H9 (cell line): ENCODE data around the gene PTPRJ. TPM values are rescaled to one million over a fixed set of nuclear protein-coding genes. Genes with fewer than 3 reads are reported as not detected.
A peak's percentile ranks its signal among the peaks of the same experiment; 100 is the strongest.

Experiments
- DNase-seq: peaks from one replicate; pipeline ENCODE4 v3.0.0-alpha.2; 2017
- H2AFZ ChIP-seq: one replicate; pipeline ENCODE4 v1.6.1; 2013; ENCODE audit warnings: mild to moderate bottlenecking, low read length, control low read depth, moderate library complexity
- H2AK5ac ChIP-seq: 2 replicates; pipeline ENCODE4 v1.6.1; 2013; ENCODE audit warnings: low read length, control low read depth, mixed read lengths; ENCODE audit not compliant: insufficient read length
- H2BK120ac ChIP-seq: one replicate; pipeline ENCODE4 v1.6.1; 2013; ENCODE audit warnings: low read depth, mild to moderate bottlenecking, low read length, control low read depth, inconsistent platforms; ENCODE audit not compliant: poor library complexity, severe bottlenecking
- H2BK12ac ChIP-seq: 2 replicates; pipeline ENCODE4 v1.6.1; 2013; ENCODE audit warnings: low read length, control low read depth, mixed read lengths, low read depth; ENCODE audit not compliant: insufficient read length
- H2BK15ac ChIP-seq: 2 replicates; pipeline ENCODE4 v1.6.1; 2013; ENCODE audit warnings: low read depth, low read length, control low read depth
- H2BK20ac ChIP-seq: one replicate; pipeline ENCODE4 v1.6.1; 2013; ENCODE audit warnings: low read depth, mild to moderate bottlenecking, low read length, control low read depth, inconsistent platforms; ENCODE audit not compliant: poor library complexity, severe bottlenecking
- H2BK5ac ChIP-seq: 2 replicates; pipeline ENCODE4 v1.6.1; 2013; ENCODE audit warnings: low read length, control low read depth, mixed read lengths; ENCODE audit not compliant: insufficient read length
- H3K14ac ChIP-seq: 2 replicates; pipeline ENCODE4 v1.6.1; 2013; ENCODE audit warnings: low read length, control low read depth; ENCODE audit not compliant: insufficient read depth
- H3K18ac ChIP-seq: 2 replicates; pipeline ENCODE4 v1.6.1; 2013; ENCODE audit warnings: low read depth, mild to moderate bottlenecking, mixed read lengths, low read length, control low read depth; ENCODE audit not compliant: insufficient read length
- H3K23ac ChIP-seq: 2 replicates; pipeline ENCODE4 v1.6.1; 2013; ENCODE audit warnings: low read length, control low read depth, mixed read lengths, low read depth; ENCODE audit not compliant: insufficient read length
- H3K23me2 ChIP-seq: 2 replicates; pipeline ENCODE4 v1.6.1; 2013; ENCODE audit warnings: low read depth, mild to moderate bottlenecking, mixed read lengths, low read length, control low read depth; ENCODE audit not compliant: insufficient read length, poor library complexity, severe bottlenecking
- H3K27ac ChIP-seq: 2 replicates; pipeline ENCODE4 v1.5.1; 2013; ENCODE audit warnings: low read length, control low read depth, mixed read lengths, low read depth; ENCODE audit not compliant: insufficient read length
- H3K27me3 ChIP-seq: 2 replicates; pipeline ENCODE4 v1.6.1; 2013; ENCODE audit warnings: low read length, control low read depth, inconsistent platforms; ENCODE audit not compliant: insufficient read depth
- H3K4ac ChIP-seq: 2 replicates; pipeline ENCODE4 v1.6.1; 2013; ENCODE audit warnings: low read depth, mild to moderate bottlenecking, control low read depth, inconsistent platforms, low read length, moderate library complexity
- H3K4me1 ChIP-seq: 2 replicates; pipeline ENCODE4 v1.6.1; 2013; ENCODE audit warnings: low read length, control low read depth, inconsistent platforms; ENCODE audit not compliant: insufficient read depth
- H3K4me2 ChIP-seq: 2 replicates; pipeline ENCODE4 v1.6.1; 2013; ENCODE audit warnings: low read length, control low read depth, mixed read lengths; ENCODE audit not compliant: insufficient read length, insufficient read depth
- H3K56ac ChIP-seq: 2 replicates; pipeline ENCODE4 v1.6.1; 2013; ENCODE audit warnings: low read depth, mild to moderate bottlenecking, mixed read lengths, low read length, control low read depth; ENCODE audit not compliant: insufficient read length
- H3K79me1 ChIP-seq: 2 replicates; pipeline ENCODE4 v1.6.1; 2013; ENCODE audit warnings: low read depth, mild to moderate bottlenecking, moderate library complexity, low read length, control low read depth, inconsistent platforms; ENCODE audit not compliant: insufficient read depth, poor library complexity, severe bottlenecking
- H3K79me2 ChIP-seq: 2 replicates; pipeline ENCODE4 v1.6.1; 2013; ENCODE audit warnings: low read length, control low read depth, inconsistent platforms; ENCODE audit not compliant: insufficient read depth
- H3K9ac ChIP-seq: 2 replicates; pipeline ENCODE4 v1.6.1; 2013; ENCODE audit warnings: low read length, control low read depth, mixed read lengths; ENCODE audit not compliant: insufficient read length; ENCODE audit errors: extremely low read depth
- H3K9me3 ChIP-seq: one replicate; pipeline ENCODE4 v1.6.1; 2013; ENCODE audit warnings: low read depth, low read length, inconsistent platforms; ENCODE audit not compliant: control insufficient read depth
- H3T11ph ChIP-seq: one replicate; pipeline ENCODE4 v1.6.1; 2013; ENCODE audit warnings: mild to moderate bottlenecking, low read length, control low read depth, inconsistent platforms
- H4K20me1 ChIP-seq: one replicate; pipeline ENCODE4 v1.6.1; 2013; ENCODE audit not compliant: control insufficient read depth, insufficient read length, insufficient read depth
- H4K5ac ChIP-seq: 2 replicates; pipeline ENCODE4 v1.6.1; 2013; ENCODE audit warnings: low read depth, mild to moderate bottlenecking, mixed read lengths, low read length, control low read depth; ENCODE audit not compliant: insufficient read length
- H4K8ac ChIP-seq: replicated peaks from 2 replicates; pipeline ENCODE4 v1.6.1; 2013; ENCODE audit warnings: low read length, control low read depth, mixed read lengths, low read depth; ENCODE audit not compliant: insufficient read length
- H4K91ac ChIP-seq: 2 replicates; pipeline ENCODE4 v1.6.1; 2013; ENCODE audit warnings: low read depth, mild to moderate bottlenecking, moderate library complexity, mixed read lengths, low read length, control low read depth; ENCODE audit not compliant: insufficient read length
- H3K27ac Mint-ChIP-seq, 3 experiments: 2 replicates in 2 of 3; 3 replicates in 1 of 3; pipeline ENCODE4 v1.8.0; 2020 to 2021; ENCODE audit warnings: mixed read lengths in 3 of 3, mild to moderate bottlenecking in 1 of 3, moderate library complexity in 1 of 3
- H3K27me3 Mint-ChIP-seq: 2 replicates; pipeline ENCODE4 v1.8.0; 2021; ENCODE audit warnings: low read depth, mild to moderate bottlenecking, moderate library complexity, mixed read lengths
- H3K36me3 Mint-ChIP-seq, 3 experiments: 2 replicates in 2 of 3; 3 replicates in 1 of 3; pipeline ENCODE4 v1.8.0; 2020 to 2021; ENCODE audit warnings: low read depth in 3 of 3, mixed read lengths in 3 of 3; ENCODE audit not compliant: insufficient read depth in 1 of 3
- H3K4me1 Mint-ChIP-seq, 2 experiments: 2 replicates each; pipeline ENCODE4 v1.8.0; 2020; ENCODE audit warnings: mixed read lengths in 2 of 2
- H3K4me3 Mint-ChIP-seq, 2 experiments: 2 replicates in 1 of 2; 3 replicates in 1 of 2; pipeline ENCODE4 v1.8.0; 2020 to 2021; ENCODE audit warnings: mild to moderate bottlenecking in 2 of 2, mixed read lengths in 2 of 2, moderate library complexity in 1 of 2
- H3K9me3 Mint-ChIP-seq, 2 experiments: 2 replicates in 1 of 2; 3 replicates in 1 of 2; pipeline ENCODE4 v1.8.0; 2020; ENCODE audit warnings: mild to moderate bottlenecking in 2 of 2, mixed read lengths in 2 of 2, moderate library complexity in 1 of 2
- WGBS: extraction: QIAGEN DNeasy Blood & Tissue Kit; methylation state at CpG from one replicate; pipeline ENCODE4 v1.1.7; 2013; ENCODE audit warnings: missing lambda C conversion rate, low lambda C conversion rate, mixed read lengths; ENCODE audit not compliant: insufficient read length; ENCODE audit errors: extremely low coverage; 5-methylcytosine and 5-hydroxymethylcytosine counted together
- total RNA-seq: library from RNA; stranded (reverse); gene quantifications from 2 replicates; pipeline ENCODE4 v1.2.1, GENCODE V29; 2021
- TF ChIP-seq, protein P1 (sequence below): fragments of 200-600 bp; sonication (generic); conservative IDR thresholded peaks from 3 replicates; pipeline ENCODE4 v1.8.0; 2021; ENCODE audit warnings: antibody characterized with exemption, mild to moderate bottlenecking

PTPRJ gene
- total RNA-seq, 1 experiment from 2014 or later: 10.6 TPM

DNA sequence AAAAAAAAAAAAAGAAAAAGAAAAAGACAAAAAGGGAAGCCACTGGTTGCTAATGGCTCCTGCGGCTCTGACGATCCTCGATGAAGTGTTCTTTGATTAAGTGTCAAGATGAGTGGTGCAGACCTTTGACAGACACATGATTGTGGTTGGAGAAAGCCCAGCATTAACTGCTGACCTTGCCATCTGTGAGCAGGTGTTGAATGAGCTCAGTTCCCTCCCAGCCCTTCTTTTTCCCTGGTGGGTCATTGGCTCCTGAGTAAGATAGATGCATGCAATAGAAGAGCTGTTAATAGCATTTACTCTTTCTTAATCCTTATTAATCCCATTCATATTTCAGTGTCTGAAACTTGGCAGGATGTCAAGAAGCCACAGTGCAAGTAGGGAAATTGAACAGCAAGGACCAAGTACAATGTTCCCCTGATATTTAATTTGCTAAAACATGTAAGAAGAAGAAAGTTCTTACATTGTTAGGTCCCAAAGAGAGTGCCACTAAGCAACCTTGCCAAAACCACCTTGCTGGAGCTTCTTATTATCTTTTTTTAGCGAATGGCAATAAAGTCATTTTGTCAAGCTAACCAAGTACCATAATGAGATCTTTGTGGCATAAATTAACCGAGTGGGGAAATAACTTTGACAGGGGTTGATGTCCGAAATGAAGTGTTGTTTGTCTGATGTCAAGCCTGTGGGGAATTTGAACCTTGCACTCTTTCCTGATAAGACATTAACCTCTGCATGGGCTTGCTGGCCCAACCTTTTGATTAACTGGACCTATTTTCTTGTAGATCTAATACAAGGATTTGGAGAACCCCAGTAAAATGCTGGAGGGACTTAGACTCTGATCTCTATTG is 113.7 kb downstream of the PTPRJ start:
- no peak overlapping the region for H2BK12ac ChIP-seq

More for the DNA sequence above, 113.7 kb downstream of the PTPRJ start:
- H3K23me2 ChIP-seq: no peaks in the 10 kb centered on the region
- H2BK5ac ChIP-seq: no peak overlapping the region
- Mint-ChIP-seq H3K36me3 (no peaks in the 10 kb centered on the region; a peak in 1 of 7 replicates), H3K27ac (0 out of 7 replicates have a peak overlapping the region, but pooled peaks of 1 of the 3 experiments have one; percentile 8), H3K4me1 (peaks cover 40 to 43% of the 10 kb centered on the region in 2 experiments), H3K4me3 (no peak overlapping the region), H3K9me3 (no peaks in the 10 kb centered on the region), H3K27me3 (no peaks in the 10 kb centered on the region)
- H2BK20ac ChIP-seq: no peak overlapping the region
- H2AFZ ChIP-seq: no peak overlapping the region
- no CpG with 5 or more reads among the region's 6 CpGs for WGBS
- H4K8ac ChIP-seq: no peak overlapping the region
- H4K20me1 ChIP-seq: no peaks in the 10 kb centered on the region
- H2BK120ac ChIP-seq: no peak overlapping the region
- H3K23ac ChIP-seq: no peak overlapping the region
- no peaks in the 10 kb centered on the region for H3K27me3 ChIP-seq
- no peaks in the 10 kb centered on the region for H3K79me1 ChIP-seq
- no peak overlapping the region for H3K27ac ChIP-seq
- no peaks in the 10 kb centered on the region for H3K79me2 ChIP-seq
- peak overlapping the region; percentile 11 for H3K9ac ChIP-seq
- H3K4ac ChIP-seq: no peak overlapping the region
- H3K56ac ChIP-seq: no peak overlapping the region
- no peak overlapping the region for H3T11ph ChIP-seq
- no peak overlapping the region for H2BK15ac ChIP-seq
- H3K4me1 ChIP-seq: peaks cover 9% of the 10 kb centered on the region; the same call in 1 of the 2 replicates
- no peak overlapping the region for H3K18ac ChIP-seq
- TF ChIP-seq, protein P1, sequence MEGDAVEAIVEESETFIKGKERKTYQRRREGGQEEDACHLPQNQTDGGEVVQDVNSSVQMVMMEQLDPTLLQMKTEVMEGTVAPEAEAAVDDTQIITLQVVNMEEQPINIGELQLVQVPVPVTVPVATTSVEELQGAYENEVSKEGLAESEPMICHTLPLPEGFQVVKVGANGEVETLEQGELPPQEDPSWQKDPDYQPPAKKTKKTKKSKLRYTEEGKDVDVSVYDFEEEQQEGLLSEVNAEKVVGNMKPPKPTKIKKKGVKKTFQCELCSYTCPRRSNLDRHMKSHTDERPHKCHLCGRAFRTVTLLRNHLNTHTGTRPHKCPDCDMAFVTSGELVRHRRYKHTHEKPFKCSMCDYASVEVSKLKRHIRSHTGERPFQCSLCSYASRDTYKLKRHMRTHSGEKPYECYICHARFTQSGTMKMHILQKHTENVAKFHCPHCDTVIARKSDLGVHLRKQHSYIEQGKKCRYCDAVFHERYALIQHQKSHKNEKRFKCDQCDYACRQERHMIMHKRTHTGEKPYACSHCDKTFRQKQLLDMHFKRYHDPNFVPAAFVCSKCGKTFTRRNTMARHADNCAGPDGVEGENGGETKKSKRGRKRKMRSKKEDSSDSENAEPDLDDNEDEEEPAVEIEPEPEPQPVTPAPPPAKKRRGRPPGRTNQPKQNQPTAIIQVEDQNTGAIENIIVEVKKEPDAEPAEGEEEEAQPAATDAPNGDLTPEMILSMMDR: no peak
- H3K9me3 ChIP-seq: no peaks in the 10 kb centered on the region
- DNase-seq: no peak
- H4K91ac ChIP-seq: no peak overlapping the region
- no peak overlapping the region for H2AK5ac ChIP-seq
- H4K5ac ChIP-seq: no peak overlapping the region
- H3K4me2 ChIP-seq: no peak overlapping the region
- no peak overlapping the region for H3K14ac ChIP-seq
